H4 (cell line): ENCODE results near the gene ZCCHC2. TPM values are rescaled to one million over a fixed set of nuclear protein-coding genes. Genes with fewer than 3 reads are reported as not detected.

Source experiments
- DNase-seq: peaks from one replicate; pipeline ENCODE4 v3.0.0-alpha.2; 2015; ENCODE audit warnings: low spot score
- total RNA-seq: library from RNA; depleted of rRNA; stranded (reverse); fragments of >200 nt; shearing (Covaris generic); gene quantifications from 2 replicates; pipeline ENCODE4 v1.2.3, GENCODE V29; 2014

ZCCHC2 gene
- total RNA-seq, 1 experiment from 2014 or later = 5.2 TPM

DNA sequence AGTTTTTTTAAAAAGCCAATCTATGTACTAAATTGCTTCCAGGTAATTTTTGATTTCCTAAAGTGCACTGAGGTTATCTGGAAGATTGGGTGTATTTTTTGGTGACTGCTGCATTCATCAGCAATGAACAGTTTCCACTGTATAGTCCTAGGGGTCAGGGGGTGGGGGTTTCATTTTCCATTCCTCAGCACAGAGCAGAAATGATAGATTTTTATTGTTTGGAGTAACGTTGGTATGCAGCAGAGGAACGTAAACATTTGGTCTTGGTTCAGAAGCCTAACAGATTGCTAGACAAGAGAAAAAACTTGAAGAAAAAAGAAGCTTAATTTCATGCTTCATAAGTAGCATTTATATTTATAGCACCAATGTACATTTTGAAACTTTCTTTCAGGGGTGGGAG lies 54.9 kb downstream of the ZCCHC2 start:
- DNase-seq = no peak

DNA sequence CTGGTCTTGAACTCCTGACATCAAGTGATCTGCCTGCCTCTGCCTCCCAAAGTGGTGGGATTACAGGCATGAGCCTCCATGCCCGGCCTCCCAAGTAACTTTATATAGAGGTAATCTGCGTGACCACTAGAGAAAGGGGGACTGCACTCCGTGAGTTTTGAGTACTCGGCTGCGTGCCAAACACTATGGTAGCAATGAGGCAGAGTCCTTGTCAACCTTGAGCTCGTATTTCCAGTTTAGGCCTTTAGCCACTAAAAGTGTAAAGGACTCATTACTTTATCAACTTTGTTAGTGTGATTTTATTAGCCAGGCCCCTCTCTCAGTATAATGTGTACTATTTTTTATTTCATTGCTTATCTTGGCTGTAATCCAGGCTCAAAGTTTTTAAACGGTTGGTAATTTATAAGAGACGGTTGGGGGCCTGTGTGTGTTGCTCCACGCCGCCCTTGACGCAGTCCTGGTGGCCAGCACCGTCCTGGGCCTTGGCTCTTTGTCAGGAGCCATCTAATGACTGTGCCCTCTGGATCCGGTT lies 56.2 kb downstream of the ZCCHC2 start:
- no peak for DNase-seq

DNA sequence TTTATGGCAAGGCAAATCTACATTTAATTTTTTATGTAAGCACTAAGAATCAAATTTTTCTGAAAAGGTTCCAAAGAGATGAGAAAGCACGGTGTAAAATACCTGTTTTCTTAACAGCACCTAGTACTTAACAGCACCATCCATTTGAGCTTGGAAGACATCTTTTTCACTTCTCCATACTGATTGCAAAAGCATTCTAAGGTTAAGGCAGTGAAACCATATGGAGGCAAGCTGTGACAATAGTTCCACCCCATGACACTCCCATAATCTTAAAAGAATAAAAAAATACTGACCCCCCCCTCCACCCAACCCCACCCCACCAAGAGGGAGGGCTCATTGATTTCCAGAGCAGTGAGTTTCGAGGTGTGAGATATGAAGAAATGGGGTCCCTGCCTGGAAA lies 60.6 kb downstream of the ZCCHC2 start:
- DNase-seq = no peak

DNA sequence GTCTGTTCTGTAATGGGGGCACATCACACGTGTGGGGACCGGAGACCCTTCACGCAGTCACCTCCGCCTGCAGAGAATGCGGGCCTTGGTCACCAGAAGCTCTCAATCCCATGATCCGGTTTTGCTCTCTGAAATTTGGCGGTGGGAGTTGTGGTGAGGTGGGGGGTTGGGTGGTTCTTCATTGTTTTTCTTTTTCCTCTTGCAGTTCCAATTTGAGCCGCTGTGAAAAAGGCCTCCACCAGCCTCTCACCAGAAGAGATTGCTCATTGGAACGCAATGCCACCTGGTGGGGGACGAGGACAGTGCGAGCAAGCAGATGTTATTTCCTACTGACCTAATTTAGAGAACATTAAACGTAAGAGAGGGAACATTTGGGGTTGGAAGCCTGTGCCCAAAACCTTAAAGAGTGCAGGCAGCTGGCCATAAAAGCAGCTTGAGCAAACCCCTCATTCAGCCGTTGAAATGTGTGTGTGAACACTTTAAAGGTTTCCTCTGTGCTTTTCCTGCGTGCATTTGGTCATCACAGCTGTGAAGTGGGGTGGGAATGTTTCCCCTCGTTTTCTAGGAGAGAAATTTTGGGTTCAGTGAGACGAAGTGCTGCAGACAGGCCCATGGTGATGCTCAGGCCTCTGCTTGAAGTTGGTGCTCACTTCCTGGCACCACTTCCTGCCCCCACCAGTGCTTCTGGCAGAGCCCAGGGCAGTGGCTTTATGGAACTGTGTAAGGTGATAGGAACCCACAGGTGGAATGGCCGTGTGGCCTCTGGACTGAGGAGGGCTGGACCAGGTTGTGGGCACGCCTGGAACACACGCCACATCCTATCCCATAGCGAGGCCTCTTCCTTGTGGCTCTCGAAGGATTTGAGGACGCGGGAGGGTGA lies 61.7 kb downstream of the ZCCHC2 start:
- DNase-seq = peak; percentile 91

DNA sequence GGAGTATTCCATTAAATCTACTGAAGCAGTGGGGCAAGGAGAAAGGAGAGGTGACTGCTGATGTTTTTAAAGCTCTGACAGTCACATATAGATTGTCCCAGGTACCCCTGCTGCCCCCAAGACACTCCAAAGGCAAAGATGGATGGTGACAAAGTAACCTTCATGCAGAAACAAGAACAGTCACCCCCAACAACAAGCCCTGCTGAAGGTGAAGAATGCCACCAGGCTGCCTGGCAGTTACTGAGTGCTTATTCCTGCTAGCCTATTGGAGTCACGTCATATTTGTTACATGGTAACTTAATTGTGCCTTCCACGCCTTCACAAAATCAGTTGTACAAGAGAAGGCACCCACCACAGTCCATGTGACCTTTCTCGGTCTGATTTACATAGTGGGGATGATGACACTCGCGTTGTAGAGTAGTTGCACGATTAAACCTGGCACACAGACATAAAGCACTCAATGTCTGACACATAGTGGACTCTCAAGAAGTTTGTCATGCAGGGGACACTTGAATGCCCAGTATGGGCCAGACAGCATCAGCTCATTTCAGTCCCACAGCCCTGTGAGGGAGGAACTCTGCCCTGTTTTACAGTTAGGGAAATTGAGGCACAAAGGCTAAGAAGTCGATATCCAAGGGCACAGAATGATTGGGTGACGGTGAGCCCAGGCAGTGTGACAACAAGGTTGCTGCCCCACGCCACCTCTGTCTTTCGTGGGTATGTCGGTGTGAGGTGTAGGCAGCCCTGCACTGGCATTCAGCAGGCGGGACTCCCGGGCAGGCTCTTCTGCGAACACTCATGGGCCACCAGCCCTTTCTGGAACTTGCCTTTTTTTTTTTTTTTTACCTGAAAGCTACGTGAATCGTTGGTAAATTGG lies 62.7 kb downstream of the ZCCHC2 start:
- no peak for DNase-seq

DNA sequence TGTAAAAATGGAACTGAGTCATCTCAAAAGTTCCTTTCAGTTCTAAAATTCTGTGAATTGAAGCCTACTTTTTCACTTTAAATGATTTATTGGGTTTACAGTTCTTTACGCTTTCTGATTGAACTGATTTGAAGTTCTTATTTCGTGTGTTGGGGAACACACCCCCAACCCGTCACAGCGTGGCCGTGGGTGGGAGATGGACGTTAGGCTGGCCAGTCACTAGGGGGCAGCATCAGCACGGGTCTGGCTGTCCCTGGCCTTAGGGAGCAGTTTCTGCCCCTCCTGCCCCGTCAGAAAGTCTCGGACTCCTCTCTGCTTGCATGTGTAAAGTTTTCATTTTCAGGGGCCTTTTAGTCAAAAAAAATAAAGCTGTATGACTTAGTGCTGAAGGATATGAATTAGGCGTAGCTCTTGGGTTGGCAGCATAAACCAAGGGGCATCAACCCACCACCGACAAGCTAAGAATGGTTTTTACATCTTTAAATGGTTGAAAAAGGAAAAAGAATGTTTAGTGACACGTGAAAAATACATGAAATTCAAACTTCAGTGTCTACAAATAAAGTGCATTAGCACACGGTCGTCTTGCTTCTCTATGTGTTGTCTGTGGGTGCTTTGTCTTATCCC lies 63.4 kb downstream of the ZCCHC2 start:
- DNase-seq = peak; percentile 71

DNA sequence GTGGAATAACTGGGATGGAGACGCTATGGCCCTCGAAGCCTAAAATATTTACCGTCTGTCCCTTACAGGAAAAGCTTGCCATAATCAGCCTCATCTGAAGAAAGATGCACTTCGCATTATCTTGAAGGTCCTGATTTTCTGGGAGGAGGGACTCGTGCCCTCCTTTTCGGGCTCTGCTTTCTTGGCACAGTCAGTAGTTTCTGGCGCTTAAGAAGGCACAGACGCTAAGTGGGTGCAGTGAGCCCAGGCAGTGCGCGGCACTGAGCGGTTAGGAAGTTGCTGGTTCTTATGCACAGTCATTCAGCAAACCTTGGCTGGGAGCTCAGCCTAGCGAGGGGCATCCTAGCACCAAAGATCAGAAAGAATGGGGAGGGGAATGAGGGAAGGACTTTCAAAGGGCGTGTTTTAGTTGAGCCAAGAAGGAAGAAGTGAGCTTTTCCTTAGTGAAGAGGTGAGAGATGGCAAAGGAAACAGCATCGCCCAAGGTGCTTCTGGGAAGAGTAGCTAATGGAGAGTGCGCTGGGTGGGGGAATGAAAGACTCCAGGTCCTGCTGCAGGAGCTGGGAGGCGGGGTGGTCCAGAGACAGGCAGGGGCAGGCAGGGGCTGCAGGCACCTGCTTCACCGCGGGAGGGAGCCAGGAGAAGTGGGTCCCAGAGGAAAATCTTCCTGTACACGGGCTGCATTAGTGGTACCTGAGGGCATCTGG lies 64.1 kb downstream of the ZCCHC2 start:
- DNase-seq = no peak

DNA sequence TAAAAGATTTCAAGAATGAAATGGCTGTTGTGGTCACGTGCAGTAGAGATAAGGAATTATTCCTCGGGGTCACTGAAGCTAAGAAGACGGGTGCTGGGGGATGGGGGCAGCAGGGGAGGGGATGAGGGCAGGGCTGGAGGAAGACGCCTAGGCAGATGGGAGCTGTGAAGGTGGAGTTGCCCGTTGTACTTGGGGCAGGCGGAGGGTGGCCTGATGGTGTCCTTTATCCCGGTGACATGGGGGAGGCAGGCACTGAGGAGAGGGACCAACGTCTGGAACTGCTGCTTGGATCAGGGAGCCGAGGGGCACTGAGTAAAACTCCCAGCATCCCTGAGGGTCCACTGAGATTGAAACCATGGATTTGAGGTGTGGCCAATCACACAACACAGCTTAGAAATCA lies 64.9 kb downstream of the ZCCHC2 start:
- DNase-seq = no peak

DNA sequence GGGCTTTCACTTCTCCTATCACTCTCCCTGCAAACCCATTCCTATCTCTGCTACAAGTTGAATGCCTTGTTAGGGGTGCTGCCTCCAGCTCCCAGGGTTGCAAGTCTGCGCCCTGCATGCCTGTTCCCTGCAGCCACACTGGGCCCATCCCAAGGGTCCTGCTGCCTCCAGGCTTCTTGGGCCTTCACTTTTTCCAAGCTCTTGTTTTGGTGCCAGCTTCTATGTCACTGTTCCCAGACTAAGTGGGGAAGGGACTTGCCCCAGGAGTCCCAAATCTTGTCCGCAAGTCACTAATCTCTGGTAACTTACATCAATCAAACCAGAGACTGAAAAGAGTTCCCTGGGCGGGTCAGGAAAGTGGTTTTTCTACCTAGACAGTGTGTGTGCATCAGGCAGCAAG lies 65.4 kb downstream of the ZCCHC2 start:
- no peak for DNase-seq

DNA sequence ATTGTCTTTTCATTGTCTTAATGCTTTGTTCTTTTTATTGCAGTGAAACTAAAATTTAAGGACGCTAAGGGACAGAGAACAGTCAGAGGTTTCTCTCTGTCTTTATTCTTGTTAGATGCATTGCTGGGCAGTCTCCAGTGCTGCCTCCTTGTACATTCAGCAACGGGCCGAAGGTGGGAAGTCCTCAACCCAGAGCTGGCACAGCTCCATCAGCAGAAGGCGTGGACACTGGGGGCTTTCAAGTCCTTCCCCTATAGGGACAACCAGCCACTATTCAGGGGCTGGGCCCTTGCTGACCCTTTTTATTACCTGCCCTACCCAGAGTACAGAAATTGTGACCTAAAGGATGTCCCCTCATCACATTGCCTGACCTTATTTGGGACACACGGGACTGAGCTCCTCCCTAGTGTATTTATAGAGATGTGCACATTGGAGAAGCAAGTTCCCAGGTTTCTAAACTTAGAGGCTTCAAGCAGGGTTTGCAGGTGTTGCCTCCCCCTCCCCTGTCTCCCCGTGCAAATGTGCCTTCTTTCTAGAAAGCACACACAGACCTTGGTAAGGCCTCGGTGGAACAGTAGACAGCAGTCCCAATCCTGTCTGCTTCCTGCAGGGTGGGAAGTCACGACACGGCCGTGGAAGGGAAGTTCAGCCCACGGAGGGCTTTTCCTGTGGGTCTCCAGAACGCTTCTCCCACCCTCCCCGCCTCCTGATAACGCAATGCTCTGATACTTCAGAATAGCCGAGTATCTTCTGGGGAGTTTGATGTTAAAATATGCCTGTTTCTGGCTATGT lies 68.2 kb downstream of the ZCCHC2 start:
- no peak for DNase-seq

DNA sequence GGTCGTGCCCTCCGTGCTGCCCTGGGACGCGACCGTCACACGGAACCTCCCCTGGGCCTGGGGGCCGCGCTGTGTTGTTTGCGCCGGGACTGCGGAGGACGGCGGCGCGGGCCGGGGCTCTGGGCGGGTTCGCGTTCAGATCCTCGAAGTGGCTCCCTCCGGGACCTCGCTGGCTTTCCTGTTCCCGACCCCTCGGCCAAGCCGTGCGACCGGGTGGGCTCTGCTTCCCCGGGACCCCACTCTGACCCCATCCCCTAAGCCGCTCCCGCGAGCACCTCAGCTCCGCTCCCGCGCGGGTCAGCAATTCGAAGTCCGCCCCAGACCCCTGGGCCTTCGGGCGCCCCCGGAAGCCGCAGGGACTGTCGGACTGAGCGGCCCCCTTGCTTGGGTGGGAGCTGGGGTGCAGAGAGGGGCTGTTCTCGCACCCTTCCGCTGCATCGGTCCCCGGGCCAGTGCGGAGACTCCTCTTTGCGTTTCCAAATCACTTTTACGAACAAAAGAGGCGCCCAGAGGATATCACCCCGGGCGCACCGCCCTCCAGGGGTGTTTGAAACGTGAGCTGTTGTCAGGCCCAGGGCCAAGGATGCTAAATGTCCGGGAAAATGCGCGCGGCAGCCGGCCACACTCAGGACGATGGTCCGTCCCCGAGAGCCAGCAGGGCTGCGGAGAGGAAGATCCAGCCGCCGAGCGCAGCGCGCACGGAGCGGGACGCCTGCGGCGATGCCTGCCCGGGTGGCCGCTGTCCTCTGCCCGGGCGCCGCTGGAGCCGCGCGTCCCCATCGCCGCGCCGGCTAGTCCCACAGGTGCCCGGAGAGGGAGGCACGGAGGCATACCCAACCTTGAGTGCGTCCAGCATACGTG lies 73.5 kb downstream of the ZCCHC2 start:
- no peak for DNase-seq

DNA sequence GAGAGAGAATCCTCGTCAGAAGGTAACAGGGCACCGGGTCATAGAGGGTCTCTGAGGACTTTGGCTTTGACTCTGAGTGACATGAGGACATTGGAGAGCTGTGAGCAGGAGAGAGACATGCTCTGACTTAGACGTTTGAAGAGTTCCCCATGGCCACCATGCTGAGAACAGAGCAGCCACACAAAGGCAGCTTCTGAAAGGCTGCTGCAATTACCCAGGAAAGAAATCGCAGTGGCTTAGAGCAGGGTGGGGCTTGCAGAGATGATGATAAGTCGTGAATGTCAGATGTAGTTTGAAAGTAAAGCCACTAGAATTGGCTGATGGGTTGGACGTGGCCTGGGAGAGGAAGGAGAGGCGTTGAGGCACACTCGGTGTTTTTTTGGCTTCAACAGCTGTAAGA lies 79.0 kb downstream of the ZCCHC2 start:
- no peak for DNase-seq

DNA sequence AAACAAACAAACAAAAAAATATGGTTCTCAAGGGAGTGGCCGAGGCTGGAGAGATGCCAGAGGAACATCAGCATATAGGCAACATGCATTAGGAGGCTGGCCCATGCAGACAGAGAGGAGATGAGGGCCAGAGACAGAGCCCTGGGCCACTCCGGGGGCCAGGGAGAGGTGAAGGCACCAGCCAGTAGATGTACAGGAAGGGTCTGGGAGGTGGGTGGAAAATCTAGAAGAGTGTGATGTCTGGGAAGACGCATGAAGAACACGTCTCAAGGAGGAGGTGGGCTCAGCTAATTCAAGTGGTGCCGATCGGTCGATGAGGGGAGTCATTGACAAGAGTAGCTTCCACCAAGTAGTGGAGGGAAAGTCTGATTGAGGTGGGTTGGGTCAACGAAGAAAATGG lies 79.9 kb downstream of the ZCCHC2 start:
- no peak for DNase-seq

DNA sequence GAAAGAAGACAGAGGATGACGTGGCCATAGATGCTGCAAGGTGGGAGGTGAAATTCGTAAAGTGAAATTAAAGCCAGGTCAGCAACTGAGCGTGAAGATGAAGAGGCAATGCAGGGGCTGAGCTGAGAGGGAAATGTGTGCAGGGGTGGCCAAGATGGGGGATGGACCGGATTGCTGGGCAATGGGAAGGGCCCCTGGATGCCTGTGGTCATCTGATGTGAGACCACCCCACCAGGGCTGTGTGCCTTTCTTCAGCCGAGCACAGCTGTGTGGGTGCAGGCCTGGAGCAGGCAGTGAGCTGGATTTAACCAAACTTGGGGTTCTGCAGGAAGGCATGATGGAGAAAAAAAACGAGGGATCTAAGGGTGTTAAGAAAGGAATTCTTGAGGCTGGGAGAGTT lies 80.4 kb downstream of the ZCCHC2 start:
- no peak for DNase-seq

DNA sequence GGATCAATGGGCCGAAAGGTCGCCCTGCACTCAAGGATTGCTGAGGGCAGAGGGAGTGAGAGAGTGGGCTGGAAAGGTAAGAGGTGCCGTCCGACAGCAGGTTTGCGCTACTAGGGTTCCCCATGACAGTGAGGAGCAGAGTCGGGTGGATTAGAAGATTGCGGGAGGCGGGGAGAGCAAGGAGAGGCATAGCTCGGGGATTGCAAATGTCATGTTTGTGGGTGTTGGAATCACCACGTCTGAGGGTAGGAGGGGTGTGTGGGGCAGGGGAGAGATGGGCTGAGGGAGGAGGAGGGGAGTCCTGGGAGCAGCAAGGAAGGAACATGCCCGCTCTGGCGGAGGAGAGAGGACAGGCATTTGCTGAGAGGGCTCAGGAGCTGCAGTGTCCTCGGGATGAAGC lies 81.2 kb downstream of the ZCCHC2 start:
- no peak for DNase-seq

DNA sequence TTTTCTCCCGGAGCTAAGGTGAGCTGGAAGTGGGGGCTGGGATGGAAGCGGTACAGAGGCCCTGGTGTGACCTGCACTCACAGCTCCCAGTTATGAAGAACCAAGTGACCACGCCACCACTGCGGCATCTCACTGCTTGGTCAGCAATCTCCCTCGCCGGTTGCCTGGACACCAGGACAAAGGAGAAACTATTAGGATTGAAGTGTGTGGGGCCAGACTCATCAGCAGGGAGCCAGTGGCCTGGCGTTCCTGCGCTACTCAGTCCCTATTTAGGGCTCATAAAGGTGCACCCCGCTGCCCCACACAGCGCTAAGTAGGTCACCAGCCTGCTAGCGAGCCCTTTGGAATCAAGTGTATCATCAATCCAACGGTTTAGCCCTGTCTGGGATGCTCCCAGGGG lies 82.9 kb downstream of the ZCCHC2 start:
- no peak for DNase-seq

DNA sequence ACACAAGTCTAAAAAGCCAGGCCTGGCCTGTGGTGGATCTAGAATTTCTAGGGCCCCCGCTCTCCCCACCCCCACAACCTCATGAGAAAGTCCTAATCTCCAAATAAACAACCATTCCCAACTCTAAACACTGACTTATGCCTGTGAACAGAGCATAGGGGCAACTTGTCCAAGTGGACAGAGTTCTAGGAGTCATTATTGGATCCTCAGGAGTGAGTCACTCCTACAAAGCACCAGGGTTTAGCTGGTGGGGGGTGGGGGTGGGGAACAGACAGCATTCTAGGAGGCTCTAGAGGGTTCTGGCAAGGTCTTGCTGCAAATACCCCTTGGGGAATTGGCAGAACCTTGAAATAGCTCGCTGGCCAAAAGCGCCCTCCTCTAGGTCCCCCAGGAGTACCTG lies 83.3 kb downstream of the ZCCHC2 start:
- peak; percentile 42 for DNase-seq

DNA sequence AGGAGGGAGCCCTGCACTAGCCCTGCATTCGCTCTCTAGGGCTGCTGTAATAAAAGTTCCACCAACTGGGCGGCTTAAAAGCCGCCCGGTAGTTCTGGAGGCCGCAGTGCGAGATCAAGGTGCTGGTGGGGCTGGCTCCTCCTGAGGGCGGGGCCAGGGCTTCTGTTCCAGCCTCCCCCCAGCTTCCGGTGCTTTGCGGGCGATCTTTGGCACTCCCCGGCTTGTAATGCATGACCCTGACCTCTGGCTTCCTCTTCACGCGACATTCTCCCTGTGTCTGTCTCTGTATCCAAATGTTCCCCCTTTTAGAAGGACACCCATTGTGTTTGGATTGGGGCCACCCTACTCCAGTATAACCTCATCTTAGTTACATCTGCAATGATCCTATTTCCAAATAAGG lies 84.5 kb downstream of the ZCCHC2 start:
- DNase-seq = no peak

DNA sequence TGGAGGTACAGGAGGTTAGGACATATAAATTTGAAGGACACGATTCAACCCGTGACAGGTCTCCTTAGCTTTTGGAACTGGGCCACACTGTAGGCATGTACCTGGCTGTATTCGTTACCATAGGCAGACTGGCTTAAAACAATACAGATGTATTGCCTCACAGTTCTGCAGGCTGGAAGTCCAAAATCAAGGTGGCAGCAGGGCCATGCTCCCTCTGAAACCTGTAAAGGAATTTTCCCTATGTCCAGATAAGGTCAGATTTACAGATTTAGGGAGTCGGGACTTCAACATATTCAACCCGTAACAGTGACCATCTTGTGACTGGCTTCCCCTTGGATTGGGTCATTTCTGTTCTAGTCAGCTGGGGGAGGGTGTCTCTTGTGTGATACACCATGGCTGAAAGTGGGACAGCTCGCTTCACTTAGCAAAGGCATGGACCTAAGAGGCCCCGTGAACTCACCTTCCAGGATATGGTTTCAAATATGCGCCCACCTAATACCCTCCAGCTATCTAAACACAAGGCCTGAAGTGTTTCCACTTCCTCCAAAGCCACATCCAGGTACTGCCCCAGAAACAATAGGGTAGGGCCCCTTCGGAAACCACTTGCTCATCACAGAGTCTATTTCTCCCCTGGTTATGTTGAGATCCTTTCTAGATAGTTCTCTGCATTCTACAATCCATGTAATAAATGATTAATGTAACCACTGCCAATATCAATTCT lies 85.0 kb downstream of the ZCCHC2 start:
- no peak for DNase-seq
